Measurements from ENCODE around the gene ZNF83.

DNA sequence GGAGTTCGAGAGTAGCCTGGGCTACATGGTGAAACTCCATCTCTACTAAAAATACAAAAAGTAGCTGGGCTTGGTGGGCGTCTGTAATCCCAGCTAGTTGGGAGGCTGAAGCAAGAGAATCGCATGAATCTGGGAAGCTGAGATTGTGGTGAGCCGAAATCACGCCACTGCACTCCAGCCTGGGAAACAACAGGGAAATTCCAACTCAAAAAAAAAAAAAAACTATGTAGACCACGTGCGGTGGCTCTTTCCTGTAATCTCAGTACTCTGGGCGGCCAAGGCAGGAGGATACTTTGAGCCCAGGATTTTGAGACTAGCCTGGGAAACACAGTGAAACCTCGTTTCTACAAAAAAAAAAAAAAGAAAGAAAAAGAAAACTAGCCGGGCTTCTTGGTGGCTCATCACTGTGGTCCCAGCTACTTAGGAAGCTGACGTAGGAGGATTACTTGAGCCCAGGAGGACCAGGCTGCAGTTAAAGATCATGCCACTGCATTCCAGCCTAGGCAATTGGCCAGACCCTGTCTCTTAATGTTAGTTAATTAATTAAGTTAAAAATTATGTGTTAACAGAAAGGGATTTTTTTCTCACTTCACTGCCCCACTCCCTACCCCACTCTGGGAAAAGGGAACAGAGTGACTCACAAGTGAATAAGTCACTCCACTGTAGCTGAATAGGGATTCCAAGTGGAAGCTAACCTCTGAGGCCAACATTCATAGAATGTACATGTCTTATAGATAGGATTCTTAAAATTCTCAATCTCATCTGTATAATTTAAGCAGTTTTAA is 2.2 kb downstream of the ZNF83 start:
- TF ChIP-seq, protein P1, sequence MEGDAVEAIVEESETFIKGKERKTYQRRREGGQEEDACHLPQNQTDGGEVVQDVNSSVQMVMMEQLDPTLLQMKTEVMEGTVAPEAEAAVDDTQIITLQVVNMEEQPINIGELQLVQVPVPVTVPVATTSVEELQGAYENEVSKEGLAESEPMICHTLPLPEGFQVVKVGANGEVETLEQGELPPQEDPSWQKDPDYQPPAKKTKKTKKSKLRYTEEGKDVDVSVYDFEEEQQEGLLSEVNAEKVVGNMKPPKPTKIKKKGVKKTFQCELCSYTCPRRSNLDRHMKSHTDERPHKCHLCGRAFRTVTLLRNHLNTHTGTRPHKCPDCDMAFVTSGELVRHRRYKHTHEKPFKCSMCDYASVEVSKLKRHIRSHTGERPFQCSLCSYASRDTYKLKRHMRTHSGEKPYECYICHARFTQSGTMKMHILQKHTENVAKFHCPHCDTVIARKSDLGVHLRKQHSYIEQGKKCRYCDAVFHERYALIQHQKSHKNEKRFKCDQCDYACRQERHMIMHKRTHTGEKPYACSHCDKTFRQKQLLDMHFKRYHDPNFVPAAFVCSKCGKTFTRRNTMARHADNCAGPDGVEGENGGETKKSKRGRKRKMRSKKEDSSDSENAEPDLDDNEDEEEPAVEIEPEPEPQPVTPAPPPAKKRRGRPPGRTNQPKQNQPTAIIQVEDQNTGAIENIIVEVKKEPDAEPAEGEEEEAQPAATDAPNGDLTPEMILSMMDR (IDR thresholded peaks at IDR 0.05), result no peak
- no peak for TF ChIP-seq POLR2A (IDR thresholded peaks at IDR 0.05)

Measured in right lobe of liver (tissue), 4 donors.